ENCODE data around the gene BCAS2.
A peak's percentile ranks its signal among the peaks of the same experiment; 100 is the strongest.
"Not testable (repeated sequence)": the region's sequence is repeated elsewhere in the genome, so short reads cannot be mapped to it uniquely, and the experiment has no call there.

Gene BCAS2

DNA sequence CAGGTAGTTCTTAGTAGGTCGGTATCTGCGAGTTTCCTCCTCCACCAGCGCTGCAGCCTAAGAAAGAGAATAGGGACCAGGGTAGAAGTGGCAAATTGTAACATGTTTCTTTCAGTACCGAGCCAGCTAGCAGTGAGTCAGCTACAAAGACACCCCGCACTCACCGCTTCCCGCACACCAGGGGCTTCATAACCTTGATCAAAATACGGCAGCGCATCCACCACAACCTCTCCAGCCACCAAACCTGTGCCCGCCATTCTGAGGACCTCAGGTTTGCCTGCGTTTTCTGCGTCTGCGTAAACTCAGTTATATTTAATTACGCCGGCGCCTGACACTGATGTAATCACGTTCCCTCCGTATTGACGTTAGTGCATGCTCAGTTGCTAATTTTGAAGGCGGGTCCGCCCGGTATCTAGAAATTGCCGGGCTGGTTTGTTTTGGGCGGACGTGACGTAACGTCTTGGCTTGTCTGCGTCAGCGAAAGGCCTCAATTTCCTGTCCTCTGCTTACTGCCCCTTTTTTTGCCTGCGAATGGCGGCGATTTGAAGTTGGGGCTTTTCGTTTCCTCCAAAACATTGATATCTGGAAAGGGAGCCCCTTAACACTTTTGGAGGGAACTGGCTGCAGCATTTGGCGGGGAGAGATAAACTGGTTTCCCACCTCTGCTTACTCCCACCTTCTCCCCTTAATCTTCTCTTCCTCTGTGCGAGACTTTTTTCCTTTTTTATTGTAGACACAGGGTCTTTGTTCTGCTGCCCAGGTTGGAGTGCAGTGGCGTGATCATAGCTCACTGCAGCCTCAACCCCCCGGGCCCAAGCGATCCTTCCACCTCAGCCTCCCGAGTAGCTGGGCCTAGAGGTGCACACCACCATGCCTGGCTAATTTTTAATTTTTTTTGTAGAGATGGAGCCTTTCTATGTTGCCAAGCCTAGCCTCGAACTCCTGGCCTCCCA, at the start of gene BCAS2:
Gene BCAS2 (minus strand): TSS at position 281 of the 953 bp plus-strand sequence. CDS start 24 bp downstream, at position 257.
- peak; percentile 96 for DNase-seq

DNA sequence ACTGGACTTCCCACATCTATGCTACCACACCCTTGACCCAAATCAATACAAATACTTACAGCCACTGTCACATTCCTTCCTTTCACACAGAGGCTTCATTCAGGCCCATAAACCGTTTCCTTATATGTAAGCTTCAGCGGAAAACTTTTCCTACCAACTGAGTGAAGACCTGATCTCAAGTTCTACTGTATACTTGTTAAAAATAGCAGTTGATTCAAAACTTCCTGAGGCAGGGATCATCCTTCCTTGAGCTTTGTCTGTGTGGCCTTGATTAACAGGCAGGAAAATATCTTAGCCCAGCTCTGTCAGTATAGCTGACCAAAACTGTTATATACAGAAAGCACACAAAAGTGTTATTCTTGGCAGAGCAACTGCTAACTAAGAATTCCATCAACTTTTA, 45.7 kb upstream of the BCAS2 start:
- DNase-seq, result no peak

DNA sequence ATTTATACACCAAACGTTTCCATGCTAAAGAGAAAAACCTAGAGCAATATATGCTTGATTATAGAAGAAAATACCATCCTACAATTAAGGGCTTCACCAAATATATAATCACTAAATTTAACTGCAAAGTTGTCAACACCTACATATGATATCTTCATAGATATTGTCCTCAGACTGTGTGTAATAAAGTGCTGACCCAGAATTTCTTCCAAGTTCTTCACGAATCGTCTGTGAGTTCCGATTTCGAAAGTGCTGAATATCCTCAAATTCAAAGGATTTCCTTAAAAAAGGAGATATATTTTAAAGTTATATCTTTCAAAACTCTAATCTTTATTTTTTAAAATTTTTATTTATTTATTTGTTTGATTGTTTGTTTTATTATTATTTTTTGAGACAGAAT, 41.9 kb upstream of the BCAS2 start:
- DNase-seq, result no peak

DNA sequence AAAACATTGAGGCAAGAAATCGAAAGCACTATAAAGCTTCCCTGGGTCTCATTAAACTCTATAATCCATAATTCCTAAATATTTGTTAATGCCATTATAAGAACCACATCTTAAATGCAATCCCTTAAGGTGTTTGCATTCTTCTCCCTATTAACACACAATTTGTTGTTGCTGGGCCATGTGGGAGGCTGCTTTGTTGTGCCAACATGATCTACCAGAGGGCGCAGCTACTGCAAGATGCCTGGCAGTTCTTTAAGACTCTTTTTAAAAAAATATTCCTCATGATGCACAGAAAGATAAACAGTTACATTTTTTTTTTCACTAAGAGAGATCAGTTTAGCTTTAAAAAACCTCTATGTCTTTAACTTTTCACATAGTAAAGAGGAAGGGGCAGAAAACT, 39.0 kb upstream of the BCAS2 start:
- DNase-seq, result no peak

DNA sequence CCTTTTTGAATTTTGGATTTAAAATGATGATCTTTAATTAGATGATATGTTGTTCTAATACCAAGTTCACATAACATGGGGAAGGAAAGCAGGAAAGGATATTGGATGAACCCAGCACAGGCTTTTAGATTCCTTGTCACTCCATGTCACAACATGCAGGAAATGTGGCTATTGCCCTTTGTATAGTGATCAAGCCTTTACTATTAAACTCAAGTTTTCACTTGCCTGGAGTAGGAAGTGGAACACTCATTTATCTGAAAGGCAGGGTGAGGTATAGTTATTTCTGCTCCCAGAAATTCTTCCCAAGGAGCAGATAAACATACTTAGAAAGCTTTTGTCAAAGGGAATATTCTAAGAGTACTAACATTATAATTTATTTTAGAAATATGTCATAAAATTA, 37.2 kb upstream of the BCAS2 start:
- DNase-seq, result no peak

DNA sequence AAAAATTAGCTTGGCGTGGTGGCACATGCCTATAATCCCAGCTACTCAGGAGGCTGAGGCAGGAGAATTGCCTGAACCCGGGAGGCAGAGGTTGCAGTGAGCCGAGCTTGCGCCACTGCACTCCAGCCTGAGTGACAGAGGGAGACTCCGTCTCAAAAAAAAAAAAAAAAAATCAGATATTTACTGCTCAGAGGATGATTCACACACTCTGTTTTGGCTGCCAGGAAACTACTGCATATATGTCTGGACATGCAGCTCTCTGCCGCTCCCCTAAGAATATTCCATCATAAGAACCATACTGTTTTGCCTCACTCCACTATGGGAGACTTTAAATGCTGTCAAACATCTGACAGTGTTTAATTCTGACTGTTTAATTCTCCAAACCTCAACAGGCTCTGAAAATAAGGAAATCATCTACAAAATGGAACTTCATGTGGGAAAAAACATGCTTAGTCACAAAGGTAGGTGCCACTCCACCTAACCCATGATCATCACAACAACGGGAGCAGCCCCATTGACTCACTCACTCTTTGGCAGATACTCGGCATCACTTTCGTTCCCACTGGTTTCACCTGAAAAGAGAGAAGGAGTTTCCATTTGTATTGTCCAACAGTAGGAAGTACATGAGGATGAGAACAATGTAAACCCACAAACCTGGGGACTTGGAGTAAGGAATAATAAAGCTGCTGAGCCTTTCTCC, 29.3 kb upstream of the BCAS2 start:
- DNase-seq, result no peak

DNA sequence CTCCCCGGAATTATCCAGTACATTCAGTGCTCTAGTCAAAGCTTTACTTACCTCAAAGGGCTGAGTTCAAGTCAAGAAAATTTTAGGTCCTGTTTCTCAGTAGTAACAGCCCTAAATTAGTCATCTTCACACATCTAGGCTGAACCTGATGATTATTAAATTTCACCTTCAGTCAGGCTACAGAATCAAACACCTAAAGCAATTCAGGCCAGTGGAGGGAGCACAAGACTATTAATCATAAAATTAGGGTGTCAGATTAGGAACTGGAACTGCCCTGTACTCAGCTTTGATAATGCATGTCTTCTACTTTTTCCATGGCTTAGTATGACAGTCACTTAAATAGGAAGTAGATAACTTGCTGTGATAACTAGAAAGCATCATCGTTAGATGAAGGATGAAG, 28.4 kb upstream of the BCAS2 start:
- DNase-seq, result no peak

DNA sequence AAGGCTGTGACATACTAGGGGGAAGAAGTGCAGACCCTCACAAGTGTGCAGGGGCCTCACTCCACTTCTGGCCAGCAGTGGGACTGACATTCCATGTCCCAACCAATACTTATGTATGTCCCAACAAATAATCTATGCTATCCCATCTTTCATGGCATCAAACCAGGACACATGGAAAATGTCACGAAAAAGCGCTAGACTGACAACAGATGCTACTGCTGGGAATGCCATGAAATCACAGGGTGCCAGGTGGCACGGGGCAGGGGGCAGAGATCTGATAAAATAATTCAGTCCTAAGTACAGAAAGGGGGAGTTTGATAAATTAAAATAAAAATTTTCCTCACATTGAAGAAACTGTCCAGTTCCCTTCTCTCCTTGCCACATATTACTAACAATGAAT, 27.6 kb upstream of the BCAS2 start:
- DNase-seq, result no peak

DNA sequence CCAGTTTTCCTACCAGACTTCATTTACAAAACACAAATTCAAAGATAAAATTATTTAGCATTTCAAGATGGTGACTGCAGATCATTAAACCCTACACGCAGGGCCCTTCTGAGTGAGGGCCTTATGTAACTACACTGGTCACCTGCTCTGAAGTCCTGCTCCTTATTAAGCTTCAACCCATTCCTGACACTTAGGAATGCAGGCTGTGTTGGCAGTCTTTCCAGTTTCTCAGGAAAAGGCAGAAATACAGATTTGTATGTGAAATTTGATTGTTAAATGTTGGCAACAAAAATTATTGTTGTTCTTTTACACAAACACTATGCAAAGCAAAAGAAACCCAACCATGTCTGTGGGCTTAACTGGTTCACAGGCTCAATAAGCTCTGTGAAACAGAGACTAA, 25.8 kb upstream of the BCAS2 start:
- no peak for DNase-seq

DNA sequence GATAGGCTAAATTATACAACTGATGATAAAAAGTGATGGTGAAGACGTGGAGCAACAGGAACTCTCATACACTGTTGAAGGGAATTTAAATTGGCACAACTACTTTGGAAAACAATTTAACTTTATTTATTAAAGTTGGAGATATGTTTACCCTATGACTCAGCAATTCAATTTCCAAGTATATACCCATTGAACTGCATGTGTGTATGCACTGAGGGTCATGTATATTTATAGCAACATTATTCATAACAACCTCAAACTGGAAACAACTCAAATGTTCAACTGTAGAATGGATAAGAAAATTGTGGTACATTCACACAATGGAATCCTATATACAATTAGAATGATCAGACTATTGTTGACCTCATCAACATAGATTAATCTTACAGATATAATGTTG, 16.5 kb upstream of the BCAS2 start:
- DNase-seq, result no peak

DNA sequence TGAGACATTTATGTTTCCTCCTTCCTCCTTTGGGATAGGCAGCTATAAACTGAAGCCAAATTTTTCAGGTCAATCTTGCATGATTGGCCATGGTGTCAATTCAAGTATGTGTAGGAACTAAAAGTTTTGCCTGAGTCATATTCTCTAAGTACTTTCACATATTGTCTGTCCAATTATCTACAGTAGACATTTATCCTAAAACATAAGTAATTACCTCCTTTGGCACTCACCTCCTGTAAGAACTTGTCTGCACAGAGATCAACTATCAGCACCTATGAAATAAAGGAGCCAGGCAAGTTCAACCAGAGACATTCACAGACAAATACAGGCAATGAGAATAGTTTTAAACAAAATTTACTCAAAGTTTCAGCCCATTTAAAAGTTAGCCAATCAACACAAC, 14.2 kb upstream of the BCAS2 start:
- no peak for DNase-seq

DNA sequence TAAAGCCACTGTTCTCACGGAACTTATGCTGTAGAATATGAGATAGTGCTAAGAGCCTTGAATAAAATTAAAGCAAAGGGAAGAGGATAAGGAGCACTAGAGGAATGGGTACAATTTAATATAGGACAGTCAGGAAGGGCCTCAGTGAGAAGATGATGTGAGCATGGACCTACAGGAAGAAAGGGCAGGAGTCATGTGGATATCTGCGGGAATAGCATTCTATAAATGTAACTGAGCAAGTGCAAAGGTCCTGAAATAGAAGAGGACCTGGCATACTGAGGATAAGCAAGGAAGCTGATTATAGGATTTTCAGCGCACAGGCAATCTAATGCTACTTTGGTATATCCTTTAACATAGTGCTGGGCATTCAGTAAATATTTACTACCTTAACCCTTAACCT, 12.6 kb upstream of the BCAS2 start:
- DNase-seq, result no peak

DNA sequence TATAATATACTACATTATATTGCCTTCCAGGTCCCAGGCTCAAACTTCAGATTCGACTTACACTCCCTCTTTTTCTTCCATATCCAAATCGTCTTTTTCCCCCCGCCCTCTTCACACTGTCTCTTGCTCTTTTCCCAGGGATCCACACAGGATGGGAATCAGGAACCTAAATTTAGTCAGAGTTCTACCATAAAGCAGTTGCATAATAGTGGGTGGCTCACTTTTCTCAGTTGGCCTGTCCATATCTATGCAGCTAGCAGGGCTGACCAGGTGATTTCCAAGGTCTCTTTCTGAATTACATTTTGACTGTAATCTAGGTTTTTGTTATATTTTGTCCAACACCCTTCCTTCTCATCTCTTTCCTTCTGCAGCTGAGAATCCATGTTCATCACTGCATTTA, 7.7 kb upstream of the BCAS2 start:
- DNase-seq, result no peak

DNA sequence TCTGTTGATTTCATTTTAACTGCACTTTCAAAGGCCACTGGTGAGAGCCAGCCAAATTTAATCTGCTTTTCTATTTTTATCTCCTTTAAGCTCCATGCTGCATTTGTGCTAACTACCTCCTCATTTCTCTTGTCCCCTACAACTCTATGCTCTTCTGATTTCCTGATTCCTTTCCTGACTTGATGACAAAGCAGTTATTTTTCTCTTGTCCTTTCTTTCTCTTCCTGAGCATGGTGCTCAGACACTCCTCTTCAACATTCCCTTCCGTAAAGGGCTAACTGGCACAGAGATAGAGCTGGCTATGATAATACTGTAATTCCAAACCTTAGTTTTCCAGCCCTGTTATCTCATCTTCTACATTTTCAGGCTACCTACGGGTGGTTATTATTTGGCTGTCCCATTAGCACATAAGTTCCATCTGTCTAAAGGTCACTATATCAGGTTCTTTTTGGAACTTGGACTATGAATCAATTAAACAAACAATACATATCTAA, 6.8 kb upstream of the BCAS2 start:
- DNase-seq, result no peak

DNA sequence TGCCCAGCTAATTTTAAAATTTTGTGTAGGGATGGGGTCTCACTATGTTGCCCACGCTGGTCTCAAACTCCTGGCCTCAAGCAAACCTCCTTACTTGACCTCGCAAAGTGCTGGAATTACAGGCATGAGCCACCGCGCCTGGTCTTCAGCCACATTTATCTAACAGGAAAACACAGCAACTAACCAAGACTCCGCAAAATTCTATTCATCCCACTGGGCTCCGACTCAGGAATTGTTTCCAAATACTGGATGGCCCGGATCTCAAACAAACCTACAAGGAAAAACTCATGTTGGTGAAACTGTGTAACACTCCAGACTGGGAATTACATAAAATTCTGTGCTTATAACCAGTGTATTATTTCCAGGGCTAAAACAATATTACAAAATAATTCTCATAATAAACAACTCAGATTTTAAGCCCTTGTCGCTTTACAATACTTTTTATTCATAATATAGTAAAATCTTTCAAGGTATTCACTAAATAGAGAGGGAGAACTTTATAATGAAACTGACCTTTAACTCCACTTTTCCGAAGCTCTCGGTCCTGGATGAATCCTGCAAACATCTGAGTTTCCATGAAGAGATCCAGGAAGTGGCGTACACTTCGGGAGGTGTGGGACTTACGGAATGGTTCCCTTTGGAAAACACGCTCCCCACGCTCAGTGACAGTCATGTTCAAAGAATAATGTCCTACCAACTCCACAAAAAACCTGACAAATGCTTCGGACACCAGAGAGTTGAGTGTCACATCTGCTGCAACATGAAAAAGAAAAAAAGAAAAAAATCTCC, 6.0 kb upstream of the BCAS2 start:
- DNase-seq, result no peak

DNA sequence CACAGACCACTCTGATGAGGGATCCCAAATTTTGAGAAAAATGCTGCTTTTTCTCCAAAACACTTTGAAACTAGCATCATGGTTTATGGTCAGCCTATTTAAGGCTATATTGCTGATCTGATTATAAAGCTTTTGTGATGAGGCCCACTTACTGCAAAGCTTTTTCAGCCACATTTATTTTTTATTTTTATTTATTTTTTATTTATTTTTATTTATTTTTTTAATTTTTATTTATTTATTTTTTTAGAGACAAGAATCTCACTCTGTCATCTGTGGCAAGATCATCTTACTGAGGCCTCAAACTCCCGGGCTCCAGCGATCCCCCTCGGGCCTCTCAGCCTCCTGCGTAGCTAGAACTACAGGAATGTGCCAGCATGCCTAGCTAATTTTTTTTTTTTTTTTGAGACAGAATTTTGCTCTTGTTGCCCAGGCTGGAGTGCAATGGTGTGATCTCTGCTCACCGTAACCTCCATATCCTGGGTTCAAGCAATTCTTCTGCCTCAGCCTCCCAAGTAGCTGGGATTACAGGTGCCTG, 5.2 kb upstream of the BCAS2 start:
- no peak for DNase-seq

DNA sequence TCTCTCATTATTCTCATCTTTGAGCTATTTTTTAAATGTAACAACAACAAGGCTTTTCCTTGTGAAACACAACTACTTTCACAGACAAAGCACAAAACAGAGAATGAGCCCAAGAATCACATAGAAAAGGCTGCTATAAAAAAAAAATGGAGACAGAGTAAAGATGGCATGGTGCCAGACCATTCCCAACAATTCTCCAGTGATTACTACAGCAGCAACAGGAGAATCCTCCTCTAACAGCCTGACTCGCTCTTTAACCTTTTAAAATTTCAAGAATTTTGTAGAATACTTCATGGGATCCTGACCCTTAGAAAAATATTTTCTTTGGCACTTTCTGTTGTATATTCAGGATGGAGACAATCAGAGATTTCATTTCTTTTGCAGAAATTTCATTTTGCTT, 3.8 kb upstream of the BCAS2 start:
- DNase-seq, result no peak

DNA sequence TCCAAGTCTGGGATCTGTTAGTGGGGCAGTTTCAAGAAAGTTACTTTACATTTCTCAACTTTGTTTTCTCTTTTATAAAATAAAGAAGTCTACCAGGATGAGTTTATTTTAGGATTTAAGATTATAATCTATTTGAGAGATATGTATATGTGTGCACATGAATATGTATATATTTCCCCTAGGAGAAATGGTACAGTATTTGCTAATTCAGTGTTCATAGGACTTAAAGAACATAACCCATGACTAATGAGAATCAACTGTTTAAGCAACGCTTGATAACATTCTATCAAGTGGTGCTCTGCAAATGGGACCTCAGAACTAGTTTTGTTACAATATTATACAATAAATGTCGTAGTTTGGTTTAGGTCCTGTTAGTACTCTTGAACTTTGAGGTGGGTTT, 7.0 kb downstream of the BCAS2 start:
- DNase-seq, result no peak

DNA sequence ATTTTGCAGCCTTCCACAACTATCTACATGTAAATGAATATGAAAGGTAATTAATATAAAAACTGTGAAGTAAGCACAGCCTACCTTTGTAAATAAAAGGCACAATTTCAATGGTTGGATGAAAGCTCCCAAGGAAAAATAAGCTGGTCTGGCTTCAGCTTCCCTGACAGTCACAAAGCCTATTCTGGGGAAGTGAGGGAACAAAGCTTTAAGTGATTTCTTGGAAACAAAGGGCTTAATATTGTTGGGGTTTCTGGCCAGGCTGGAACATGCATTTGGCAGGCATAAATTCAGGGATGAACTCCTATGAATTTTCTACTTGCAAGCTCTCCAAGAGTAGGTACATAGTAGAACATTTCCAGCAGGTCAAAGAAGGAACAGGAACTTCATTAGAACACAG, 17.3 kb downstream of the BCAS2 start:
- DNase-seq, result no peak

DNA sequence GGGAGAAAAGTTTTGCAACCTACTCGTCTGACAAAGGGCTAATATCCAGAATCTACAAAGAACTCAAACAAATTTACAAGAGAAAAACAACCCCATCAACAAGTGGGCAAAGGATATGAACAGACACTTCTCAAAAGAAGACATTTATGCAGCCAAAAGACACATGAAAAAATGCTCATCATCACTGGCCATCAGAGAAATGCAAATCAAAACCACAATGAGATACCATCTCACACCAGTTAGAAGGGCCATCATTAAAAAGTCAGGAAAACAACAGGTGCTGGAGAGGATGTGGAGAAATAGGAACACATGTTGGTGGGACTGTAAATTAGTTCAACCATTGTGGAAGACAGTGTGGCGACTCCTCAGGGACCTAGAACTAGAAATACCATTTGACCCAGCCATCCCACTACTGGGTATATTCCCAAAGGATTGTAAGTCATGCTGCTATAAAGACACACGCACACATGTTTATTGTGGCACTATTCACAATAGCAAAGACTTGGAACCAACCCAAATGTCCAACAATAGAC, 18.4 kb downstream of the BCAS2 start:
- DNase-seq, result not testable (repeated sequence)

DNA sequence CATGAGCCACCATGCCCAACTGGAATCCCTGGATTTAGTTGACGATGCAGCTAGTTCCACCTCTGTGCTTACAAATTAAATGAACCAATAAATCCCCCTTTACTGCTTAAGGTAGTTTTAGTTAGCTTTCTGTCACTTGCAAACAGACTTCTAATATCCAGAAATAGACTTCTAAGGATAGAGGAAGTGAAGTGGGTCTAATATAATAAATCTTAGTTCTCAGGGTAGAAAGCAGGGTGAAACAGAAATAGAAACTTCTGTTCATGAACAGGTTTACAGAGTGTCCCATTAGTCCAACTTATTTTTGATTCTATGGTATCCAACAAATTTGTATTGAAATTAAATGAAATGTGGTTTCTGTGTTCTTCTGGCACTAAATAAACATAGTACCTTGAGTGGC, 20.1 kb downstream of the BCAS2 start:
- no peak for DNase-seq

DNA sequence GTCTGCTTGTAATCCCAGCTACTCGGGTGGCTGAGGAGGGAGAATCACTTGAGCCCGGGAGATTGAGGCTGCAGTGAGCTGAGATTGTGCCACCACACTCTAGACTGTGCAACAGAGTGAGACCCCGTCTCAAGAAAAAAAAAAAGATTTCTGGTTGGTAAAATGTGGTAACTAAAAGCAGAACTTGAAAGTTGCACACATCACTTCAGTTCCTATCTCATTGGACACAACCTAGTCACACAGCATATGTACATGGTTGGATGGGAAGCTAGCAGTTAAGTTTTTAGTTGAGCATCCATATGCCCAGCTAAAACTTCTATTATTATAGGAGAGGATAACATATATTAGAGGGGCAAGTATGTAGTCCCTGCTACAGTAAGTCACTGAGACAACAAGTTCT, 22.1 kb downstream of the BCAS2 start:
- no peak for DNase-seq

DNA sequence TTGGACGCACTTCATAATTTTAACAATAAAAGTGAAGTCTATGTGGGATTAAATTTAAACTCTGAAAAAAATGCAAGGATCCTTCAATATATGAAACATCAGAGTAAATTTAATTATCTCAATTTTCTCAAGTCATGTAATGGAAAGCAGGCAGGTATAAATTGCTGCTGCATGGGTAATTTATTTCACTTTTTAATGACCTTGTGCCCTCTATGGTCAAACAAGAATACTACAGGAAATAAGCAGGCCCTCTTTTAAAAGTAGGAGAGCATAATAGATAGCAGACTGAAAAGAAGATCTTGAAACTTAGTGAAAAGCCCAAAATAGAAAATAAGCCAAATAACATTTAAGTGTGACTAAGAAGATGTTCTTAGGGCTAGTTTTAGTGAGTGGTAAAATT, 22.9 kb downstream of the BCAS2 start:
- peak; percentile 4 for DNase-seq

Data from SHP77 treated with DMSO at 0.1 percent for 48 hours (cell line).